Cardiac muscle cell (in vitro differentiated cells and primary cell): ENCODE measurements around the gene NEUROD1. TPM values are rescaled to one million over a fixed set of nuclear protein-coding genes. Genes with fewer than 3 reads are reported as not detected.

Source experiments
- DNase-seq, 2 donors: peaks; one replicate each; pipeline versions ENCODE4 v3.0.0 to v3.0.0-alpha.2; 2010 to 2017; ENCODE audit warnings: low read depth in 1 of 2, low spot score in 1 of 2
- H3K27ac ChIP-seq: fragments of 200-600 bp; sonication (generic); 2 replicates; pipeline ENCODE4 v1.5.1; 2016
- H3K27me3 ChIP-seq: fragments of 200-600 bp; sonication (generic); 2 replicates; pipeline ENCODE4 v1.6.0; 2016; ENCODE audit warnings: control low read depth
- H3K36me3 ChIP-seq: fragments of 200-600 bp; sonication (generic); 2 replicates; pipeline ENCODE4 v1.5.1; 2016; ENCODE audit warnings: control low read depth
- H3K4me1 ChIP-seq: fragments of 200-600 bp; sonication (generic); 2 replicates; pipeline ENCODE4 v1.8.1; 2017; ENCODE audit warnings: low read depth, mild to moderate bottlenecking, mixed run types
- H3K4me3 ChIP-seq: fragments of 200-600 bp; sonication (generic); 2 replicates; pipeline ENCODE4 v1.5.1; 2016; ENCODE audit warnings: mild to moderate bottlenecking
- H3K9me3 ChIP-seq: fragments of 200-600 bp; sonication (generic); 2 replicates; pipeline ENCODE4 v1.5.1; 2017; ENCODE audit warnings: low read depth, mild to moderate bottlenecking, control low read depth
- polyA plus RNA-seq: library from polyadenylated mRNA; unstranded; fragments of >200 nt; fragmentation: Nextera tagmentation; extraction: Ambion mirVana; gene quantifications from 2 replicates; pipeline ENCODE4 v1.2.1, GENCODE V29; 2016
- total RNA-seq: library from RNA; depleted of rRNA; stranded (reverse); fragments of >200 nt; gene quantifications from 2 replicates; pipeline ENCODE4 v1.2.3, GENCODE V29; 2016
- TF ChIP-seq, protein P1 (sequence below): IDR thresholded peaks from 2 replicates; pipeline ENCODE4 v1.5.1; 2012; ENCODE audit warnings: low read depth, mild to moderate bottlenecking, low read length

The NEUROD1 gene
- total and polyA plus RNA-seq, 2 experiments from 2014 or later, result not detected

DNA sequence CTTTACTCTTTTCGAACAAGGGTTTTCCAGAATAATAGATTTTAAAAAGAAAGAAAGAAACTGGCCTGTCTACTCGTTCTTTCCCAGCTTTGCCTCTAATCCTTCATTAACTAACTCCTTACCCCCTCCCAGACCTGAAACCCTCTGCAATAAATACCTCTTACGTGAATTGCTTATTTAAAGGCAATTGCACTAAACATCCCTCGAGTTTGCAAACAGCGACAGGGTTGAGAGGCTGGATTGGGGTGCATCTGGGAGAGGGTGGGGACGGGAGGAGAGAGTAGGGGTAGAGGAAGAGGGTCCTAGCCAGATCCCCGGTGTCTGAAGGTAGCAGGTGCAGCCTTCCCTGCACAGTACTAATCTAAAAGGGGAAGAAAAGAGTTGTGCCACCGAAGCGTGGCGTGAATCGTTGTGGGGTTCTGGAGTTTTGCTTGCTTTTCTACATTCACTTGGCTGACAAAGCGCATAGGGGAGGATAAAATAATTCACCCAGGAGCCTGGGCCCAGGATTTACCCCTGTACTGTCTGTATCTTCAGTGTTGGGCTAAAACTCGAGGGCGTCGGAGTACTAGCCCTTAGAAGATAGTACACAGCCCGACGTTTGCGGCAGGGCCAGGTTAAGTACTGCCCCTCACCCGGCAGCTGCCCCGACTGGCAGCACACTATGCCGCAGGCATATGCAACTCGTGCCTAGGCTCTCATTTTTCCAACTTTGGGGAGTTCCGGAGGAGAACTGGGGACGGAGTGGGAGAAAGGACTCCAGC is 1.9 kb upstream of the NEUROD1 start:
- no peaks in the 10 kb centered on the region for H3K9me3 ChIP-seq
- no peaks in the 10 kb centered on the region for H3K36me3 ChIP-seq
- no peak overlapping the region for H3K4me3 ChIP-seq
- DNase-seq, result no peak
- TF ChIP-seq, protein P1, sequence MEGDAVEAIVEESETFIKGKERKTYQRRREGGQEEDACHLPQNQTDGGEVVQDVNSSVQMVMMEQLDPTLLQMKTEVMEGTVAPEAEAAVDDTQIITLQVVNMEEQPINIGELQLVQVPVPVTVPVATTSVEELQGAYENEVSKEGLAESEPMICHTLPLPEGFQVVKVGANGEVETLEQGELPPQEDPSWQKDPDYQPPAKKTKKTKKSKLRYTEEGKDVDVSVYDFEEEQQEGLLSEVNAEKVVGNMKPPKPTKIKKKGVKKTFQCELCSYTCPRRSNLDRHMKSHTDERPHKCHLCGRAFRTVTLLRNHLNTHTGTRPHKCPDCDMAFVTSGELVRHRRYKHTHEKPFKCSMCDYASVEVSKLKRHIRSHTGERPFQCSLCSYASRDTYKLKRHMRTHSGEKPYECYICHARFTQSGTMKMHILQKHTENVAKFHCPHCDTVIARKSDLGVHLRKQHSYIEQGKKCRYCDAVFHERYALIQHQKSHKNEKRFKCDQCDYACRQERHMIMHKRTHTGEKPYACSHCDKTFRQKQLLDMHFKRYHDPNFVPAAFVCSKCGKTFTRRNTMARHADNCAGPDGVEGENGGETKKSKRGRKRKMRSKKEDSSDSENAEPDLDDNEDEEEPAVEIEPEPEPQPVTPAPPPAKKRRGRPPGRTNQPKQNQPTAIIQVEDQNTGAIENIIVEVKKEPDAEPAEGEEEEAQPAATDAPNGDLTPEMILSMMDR, result no peak
- H3K27me3 ChIP-seq, result peaks cover 100% of the 10 kb centered on the region
- no peak overlapping the region for H3K27ac ChIP-seq
- H3K4me1 ChIP-seq, result peaks cover 6% of the 10 kb centered on the region

DNA sequence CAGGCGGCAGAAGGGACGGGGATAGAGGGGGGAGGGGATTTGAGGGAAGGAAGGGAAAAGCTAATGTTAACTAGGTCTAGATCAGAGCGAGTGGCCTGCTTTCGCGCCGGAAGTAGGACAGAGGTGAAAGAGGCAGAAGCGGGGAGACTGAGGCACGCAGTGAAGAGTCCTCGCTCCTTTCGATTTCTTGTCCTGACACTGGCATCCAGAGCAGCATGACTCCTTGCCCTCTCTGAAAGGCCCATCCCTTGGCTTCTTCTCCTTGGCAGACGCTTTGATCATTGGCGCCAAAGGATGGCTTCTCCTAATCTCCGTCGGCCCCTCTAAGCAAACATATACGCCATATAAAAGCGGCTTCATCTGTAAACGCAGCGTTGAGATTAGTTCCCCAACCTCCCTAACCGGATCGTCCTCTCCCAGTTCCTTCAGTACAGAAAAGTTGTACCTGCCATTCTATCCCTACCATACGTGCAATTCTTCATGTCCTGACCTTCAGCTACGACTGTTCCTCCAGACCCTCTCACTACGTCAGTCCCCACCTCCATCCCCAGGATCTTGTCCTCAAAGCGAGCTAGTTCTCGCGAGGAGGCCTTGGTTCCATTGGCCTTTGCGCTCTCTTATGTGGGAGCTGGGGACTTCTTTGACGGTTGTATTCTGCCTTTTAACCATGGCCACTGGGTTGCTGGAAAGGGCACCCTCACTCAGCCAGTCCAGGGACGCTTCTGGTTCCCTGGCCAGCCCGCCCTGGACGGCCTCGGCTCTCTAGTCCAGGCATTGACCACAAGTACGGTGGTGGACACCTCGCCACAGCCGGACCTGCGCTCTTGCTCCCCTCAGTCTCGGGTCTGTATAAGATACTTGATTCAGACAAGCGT is 857 bp upstream of the NEUROD1 start:
- Histone ChIP-seq H3K4me3 (no peak overlapping the region), H3K27me3 (peaks cover 100% of the 10 kb centered on the region), H3K9me3 (no peaks in the 10 kb centered on the region), H3K36me3 (no peaks in the 10 kb centered on the region), H3K27ac (no peak overlapping the region), H3K4me1 (peaks cover 6% of the 10 kb centered on the region)
- DNase-seq, result no peak
- TF ChIP-seq, protein P1, result no peak

DNA sequence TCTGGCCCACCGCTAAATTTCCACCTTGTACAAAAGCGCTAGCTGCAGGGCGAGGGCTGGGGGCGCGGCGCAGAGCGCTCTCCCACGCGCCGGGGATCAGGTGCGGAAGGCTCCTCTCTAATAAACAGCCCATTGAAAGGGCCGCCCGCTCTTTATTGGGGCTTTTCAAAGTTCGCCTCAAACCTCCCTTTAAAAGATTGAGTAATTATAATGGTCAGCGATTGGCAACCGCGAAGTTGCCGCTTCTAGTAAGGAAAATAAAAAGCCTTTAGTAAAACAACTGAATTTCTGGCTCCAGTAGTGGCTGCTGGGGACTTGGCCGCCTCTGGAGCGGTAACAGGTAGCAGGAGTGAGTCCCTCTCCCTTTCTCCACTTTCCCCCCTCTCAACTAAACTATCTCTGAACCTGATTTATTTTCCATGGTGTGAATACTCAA is 755 bp downstream of the NEUROD1 start:
- DNase-seq, result no peak
- Histone ChIP-seq H3K4me3 (no peak overlapping the region), H3K27me3 (peaks cover 100% of the 10 kb centered on the region), H3K9me3 (no peaks in the 10 kb centered on the region), H3K4me1 (peaks cover 6% of the 10 kb centered on the region), H3K27ac (no peak overlapping the region), H3K36me3 (no peaks in the 10 kb centered on the region)
- TF ChIP-seq, protein P1, result no peak

DNA sequence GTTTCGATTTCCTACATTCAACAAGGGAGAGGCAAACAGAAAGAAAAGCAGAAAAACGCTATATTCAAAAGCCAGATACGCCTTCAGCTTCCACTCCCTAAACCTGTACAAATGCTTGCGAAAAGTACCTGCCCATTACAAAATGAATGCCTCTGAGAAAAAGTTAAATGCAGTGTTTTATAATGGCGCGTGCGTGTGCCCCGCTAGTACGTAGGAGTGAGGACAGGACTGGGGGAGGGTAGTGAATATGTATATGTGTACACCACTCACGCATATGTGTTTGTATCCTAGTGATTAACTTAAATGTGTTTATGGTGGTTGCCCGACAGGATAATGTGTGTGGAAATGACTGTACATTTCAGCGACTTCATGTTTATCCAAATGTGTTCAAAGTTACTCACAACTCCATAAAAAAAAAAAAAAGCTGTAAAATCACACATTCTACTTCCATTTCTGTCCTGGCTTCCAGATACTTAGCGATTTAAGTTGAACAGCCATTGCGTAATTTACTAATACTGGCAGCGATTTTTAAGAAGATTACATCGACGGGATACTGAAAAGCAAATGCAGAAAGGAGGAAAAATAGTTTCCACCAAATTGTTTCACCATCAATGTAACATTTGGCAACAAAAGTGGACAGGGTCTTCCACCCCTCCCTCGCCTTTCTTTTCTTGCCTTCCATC is 1.3 kb downstream of the NEUROD1 start:
- peaks cover 100% of the 10 kb centered on the region for H3K27me3 ChIP-seq
- no peaks in the 10 kb centered on the region for H3K36me3 ChIP-seq
- no peak overlapping the region for H3K4me3 ChIP-seq
- no peak overlapping the region for H3K27ac ChIP-seq
- H3K9me3 ChIP-seq, result no peaks in the 10 kb centered on the region
- TF ChIP-seq, protein P1, result no peak
- peaks cover 6% of the 10 kb centered on the region for H3K4me1 ChIP-seq
- no peak for DNase-seq

DNA sequence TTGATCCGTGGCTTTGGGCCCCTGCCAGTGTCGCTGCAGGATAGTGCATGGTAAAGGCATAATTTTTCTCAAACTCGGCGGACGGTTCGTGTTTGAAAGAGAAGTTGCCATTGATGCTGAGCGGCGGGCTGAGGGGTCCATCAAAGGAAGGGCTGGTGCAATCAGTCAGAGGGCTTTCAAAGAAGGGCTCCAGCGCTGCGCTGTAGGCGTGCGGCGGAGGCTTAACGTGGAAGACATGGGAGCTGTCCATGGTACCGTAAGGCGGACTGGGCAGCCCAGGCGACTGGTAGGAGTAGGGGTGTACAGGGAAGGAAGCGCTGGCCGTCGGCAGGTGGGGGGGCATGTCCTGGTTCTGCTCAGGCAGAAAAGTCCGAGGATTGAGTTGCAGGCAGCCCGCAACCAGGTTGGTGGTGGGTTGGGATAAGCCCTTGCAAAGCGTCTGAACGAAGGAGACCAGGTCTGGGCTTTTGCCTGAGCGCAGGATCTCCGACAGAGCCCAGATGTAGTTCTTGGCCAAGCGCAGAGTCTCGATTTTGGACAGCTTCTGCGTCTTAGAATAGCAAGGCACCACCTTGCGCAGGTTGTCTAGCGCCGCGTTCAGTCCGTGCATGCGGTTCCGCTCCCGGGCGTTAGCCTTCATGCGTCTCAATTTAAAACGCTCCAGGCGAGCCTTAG is 2.3 kb downstream of the NEUROD1 start:
- Histone ChIP-seq H3K27me3 (peaks cover 100% of the 10 kb centered on the region), H3K9me3 (no peaks in the 10 kb centered on the region), H3K4me1 (peaks cover 3% of the 10 kb centered on the region), H3K27ac (no peak overlapping the region), H3K4me3 (no peak overlapping the region), H3K36me3 (no peaks in the 10 kb centered on the region)
- TF ChIP-seq, protein P1, result no peak
- DNase-seq, result peak; percentile 90 to 94
